Mucosa of rectum (tissue), 2 donors: Measurements from ENCODE around the gene HPCAL1.

ENCODE experiments used
- H3K27ac ChIP-seq, 2 donors: one replicate each; pipeline ENCODE4 v1.7.0; 2013; ENCODE audit warnings: inconsistent platforms in 2 of 2, low read depth in 2 of 2, low read length in 2 of 2
- H3K27me3 ChIP-seq, 2 donors: one replicate each; pipeline ENCODE4 v1.7.0; 2013; ENCODE audit warnings: low read length in 2 of 2; ENCODE audit not compliant: control insufficient read depth in 2 of 2, insufficient read depth in 2 of 2
- H3K36me3 ChIP-seq, 2 donors: one replicate each; pipeline ENCODE4 v1.7.0; 2013; ENCODE audit warnings: low read length in 2 of 2; ENCODE audit not compliant: control insufficient read depth in 2 of 2, insufficient read depth in 2 of 2
- H3K4me1 ChIP-seq, 2 donors: one replicate each; pipeline ENCODE4 v1.7.0; 2013; ENCODE audit warnings: low read length in 2 of 2, mild to moderate bottlenecking in 1 of 2; ENCODE audit not compliant: control insufficient read depth in 2 of 2, insufficient read depth in 2 of 2
- H3K4me3 ChIP-seq, 2 donors: one replicate each; pipeline ENCODE4 v1.7.0; 2013; ENCODE audit warnings: low read length in 2 of 2
- H3K9ac ChIP-seq, 2 donors: one replicate each; pipeline ENCODE4 v1.7.0; 2013; ENCODE audit warnings: low read length in 2 of 2, low read depth in 1 of 2, mild to moderate bottlenecking in 1 of 2
- H3K9me3 ChIP-seq, 2 donors: one replicate each; pipeline ENCODE4 v1.7.0; 2013; ENCODE audit warnings: low read length in 2 of 2; ENCODE audit not compliant: control insufficient read depth in 2 of 2
- donor health status: healthy.
- donor health status: Normal muscosa, but diverticular disease.

The HPCAL1 gene

DNA sequence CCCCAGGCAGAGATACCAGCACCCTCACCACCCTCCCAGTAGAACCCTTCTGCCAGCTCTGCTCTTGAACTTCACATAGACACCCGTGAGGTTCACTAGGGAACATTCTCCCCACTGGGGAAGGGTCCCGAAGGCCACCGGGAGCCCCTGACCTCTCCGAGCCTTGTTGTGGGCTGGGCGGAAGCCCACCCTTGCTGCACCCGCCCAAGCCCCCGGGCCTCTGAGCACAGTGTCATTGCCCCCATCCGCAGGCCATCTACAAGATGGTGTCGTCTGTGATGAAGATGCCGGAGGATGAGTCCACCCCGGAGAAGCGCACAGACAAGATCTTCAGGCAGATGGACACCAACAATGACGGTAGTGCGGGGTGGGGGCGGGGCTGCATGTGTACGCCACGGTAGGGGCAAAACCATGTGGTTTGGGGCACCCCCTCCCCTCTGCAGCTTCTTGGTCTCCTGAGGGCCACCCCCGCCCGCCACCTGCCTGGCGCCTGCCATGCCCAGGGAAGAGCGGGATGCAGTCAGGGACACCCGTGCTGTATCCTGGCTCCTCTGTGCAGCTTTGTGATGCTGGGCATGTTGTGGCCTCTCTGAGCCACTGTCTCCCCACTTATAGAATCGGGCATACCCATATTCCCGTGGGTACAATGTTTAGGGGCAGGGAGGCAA lies 120.2 kb downstream of the HPCAL1 start:
- H3K4me3 ChIP-seq, result no peak overlapping the region
- H3K36me3 ChIP-seq, result peaks cover 37 to 43% of the 10 kb centered on the region in 2 donors
- no peaks in the 10 kb centered on the region for H3K27me3 ChIP-seq
- H3K27ac ChIP-seq, result no peak overlapping the region
- no peak overlapping the region for H3K9ac ChIP-seq
- H3K9me3 ChIP-seq, result no peaks in the 10 kb centered on the region
- H3K4me1 ChIP-seq, result peaks cover 0 to 3% of the 10 kb centered on the region in 2 donors

DNA sequence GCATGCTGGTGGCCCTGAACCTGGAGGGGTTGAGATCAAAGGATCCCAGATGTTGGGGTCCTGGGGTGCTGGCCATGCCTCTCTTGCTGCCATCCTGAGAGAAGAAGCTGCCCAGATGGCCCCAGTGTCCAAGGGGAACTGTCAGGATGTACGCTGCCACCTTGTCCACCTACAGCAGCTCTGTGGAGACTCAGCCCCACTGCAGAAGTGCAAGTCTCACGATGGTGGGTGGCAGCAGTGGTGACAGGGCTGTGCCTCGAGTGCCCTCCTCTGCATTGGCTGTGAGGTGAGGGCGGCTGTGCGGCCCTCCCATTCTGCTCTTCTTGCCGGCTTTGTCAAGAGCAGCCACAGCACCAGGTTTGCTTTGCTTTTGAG lies 120.7 kb downstream of the HPCAL1 start:
- H3K36me3 ChIP-seq, result peaks cover 38 to 43% of the 10 kb centered on the region in 2 donors
- no peak overlapping the region for H3K9ac ChIP-seq
- H3K4me1 ChIP-seq, result peaks cover 1 to 4% of the 10 kb centered on the region in 2 donors
- H3K27ac ChIP-seq, result no peak overlapping the region
- no peaks in the 10 kb centered on the region for H3K27me3 ChIP-seq
- no peak overlapping the region for H3K4me3 ChIP-seq
- H3K9me3 ChIP-seq, result no peaks in the 10 kb centered on the region

DNA sequence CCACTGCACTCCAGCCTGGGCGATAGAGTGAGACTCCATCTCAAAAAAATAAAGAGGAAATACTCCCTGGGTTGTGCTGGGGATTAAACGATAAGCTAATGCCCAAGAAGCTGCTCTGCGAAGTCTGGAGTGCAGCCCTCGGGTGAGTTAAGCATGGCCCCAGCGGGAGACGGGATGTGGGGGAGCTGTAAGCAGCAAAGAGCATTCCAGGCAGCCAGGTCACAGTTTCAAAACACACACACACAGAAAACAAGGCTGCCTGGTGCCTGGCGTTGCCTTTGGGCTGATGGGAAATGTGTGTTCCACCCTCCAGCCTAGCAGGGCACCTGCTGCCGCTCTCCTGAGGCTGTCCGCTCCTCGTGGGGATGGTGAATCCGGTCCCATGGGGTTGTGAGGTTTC lies 121.3 kb downstream of the HPCAL1 start:
- H3K9ac ChIP-seq, result no peak overlapping the region
- no peak overlapping the region for H3K27ac ChIP-seq
- H3K4me3 ChIP-seq, result no peak overlapping the region
- H3K9me3 ChIP-seq, result no peaks in the 10 kb centered on the region
- H3K4me1 ChIP-seq, result peaks cover 3 to 6% of the 10 kb centered on the region in 2 donors
- peaks cover 38 to 43% of the 10 kb centered on the region in 2 donors for H3K36me3 ChIP-seq
- no peaks in the 10 kb centered on the region for H3K27me3 ChIP-seq

DNA sequence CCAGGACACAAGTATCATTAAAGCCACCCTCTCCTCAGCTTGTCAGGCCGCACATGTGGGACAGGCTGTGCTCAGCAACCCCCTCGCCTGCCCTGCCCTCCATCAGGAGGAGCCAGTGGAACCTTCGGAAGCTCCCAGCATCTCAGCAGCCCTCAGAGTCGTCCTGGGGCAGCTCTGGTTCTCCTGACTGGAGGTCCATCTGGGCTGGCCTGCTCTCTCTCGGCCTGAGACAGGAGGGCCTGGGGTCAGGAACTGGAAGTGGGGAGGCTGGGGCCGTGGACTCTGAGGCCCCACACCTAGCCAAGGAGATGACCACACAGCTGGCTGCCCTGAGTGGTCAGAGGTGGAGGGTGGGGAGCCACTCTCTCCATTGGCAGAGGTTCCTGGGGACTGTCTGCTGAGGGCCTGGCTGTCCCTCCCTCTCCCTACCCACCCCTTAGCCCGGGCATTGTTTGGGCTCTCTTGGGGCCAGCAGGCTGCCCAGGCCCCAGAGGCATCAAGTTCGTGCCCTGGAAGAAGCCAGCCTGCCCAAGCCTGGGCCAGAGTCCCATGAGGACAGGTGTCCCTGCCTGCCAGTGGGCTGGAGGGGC lies 122.3 kb downstream of the HPCAL1 start:
- no peak overlapping the region for H3K4me3 ChIP-seq
- H3K9ac ChIP-seq, result no peak overlapping the region
- H3K27ac ChIP-seq, result no peak overlapping the region
- H3K4me1 ChIP-seq, result peaks cover 3 to 8% of the 10 kb centered on the region in 2 donors
- H3K9me3 ChIP-seq, result no peaks in the 10 kb centered on the region
- H3K36me3 ChIP-seq, result peaks cover 35 to 43% of the 10 kb centered on the region in 2 donors
- no peaks in the 10 kb centered on the region for H3K27me3 ChIP-seq

DNA sequence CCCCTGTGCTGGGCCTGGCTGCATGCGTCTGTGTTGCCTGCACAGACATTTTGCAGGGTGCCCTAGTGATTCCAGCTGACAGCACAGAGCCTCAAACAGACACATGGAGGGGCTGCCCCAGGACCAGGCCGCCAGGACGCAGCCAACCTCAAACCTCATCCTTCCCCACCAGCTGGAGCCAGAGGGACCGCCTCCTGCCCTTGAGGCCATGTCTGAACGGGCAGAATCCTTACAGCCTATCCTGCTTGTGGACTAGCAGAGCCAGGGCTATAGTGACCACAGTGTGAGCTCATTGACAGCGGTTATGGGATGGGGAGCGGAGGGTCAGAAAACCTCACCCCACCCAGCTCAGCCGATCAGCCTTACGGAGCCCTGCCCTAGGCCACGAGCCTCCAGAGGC lies 123.0 kb downstream of the HPCAL1 start:
- Histone ChIP-seq H3K36me3 (peaks cover 32 to 43% of the 10 kb centered on the region in 2 donors), H3K9ac (no peak overlapping the region), H3K4me1 (peaks cover 3 to 14% of the 10 kb centered on the region in 2 donors), H3K9me3 (no peaks in the 10 kb centered on the region), H3K27me3 (no peaks in the 10 kb centered on the region), H3K4me3 (no peak overlapping the region), H3K27ac (no peak overlapping the region)

DNA sequence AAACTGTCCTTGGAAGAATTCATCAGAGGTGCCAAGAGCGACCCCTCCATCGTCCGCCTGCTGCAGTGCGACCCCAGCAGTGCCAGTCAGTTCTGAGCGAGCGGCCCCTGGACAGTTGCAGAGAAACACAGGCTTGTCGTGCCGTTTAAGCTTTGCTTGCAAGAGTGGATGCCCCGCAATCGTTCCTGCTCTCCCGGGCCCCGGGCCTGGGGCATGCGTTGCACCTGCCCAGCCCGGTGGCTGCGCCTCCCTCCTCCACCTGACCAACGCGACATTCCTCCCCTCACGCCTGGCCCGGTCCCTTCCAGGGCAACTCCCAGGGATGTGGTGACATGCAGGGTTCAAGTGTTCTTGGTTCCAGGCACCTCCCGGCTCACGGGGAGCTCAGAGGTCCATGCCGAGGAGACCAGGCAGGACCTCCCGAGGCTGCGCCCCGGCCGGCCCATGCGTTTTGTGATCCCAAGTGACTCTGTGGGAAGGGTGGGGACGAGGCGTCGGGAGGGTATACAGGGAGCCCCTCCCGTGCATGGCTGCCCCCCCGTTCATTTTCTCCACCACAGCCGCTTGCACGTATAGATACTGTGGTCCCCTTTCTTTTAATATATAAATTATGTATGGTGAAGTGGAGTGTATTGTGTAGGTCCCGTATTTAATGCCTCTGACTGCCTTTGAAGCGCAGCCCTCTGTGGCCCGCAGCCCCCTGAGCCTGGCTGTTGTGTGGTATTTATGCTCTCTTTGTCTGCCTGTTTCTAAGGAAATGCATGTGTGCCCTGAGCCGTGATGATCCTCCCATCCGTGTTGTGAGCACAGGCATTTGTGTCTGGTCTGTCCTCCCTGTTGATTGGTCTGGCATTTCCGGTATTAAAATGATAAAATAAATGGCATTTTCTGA lies 124.3 kb downstream of the HPCAL1 start:
- no peaks in the 10 kb centered on the region for H3K27me3 ChIP-seq
- H3K9ac ChIP-seq, result no peak overlapping the region
- H3K36me3 ChIP-seq, result peaks cover 31 to 35% of the 10 kb centered on the region in 2 donors
- H3K9me3 ChIP-seq, result no peaks in the 10 kb centered on the region
- no peak overlapping the region for H3K4me3 ChIP-seq
- peaks cover 12 to 26% of the 10 kb centered on the region in 2 donors for H3K4me1 ChIP-seq
- no peak overlapping the region for H3K27ac ChIP-seq

DNA sequence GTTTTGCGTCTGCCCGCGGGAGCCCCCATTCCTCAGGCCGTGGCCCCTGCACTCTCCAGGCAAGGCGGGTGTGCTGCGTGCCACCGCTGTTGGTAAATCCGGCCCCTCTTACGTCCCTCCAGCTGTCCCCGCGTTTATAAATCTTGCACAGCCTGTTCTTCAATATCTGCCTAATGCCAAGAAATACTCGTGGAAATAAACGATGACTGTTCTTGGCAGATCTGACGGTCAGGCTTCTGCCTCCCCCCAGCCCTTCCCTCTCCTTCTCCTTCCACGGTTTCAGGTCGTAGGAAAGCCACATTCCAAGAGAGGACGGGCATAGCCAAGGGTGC lies 124.9 kb downstream of the HPCAL1 start:
- H3K4me3 ChIP-seq, result no peak overlapping the region
- H3K9ac ChIP-seq, result no peak overlapping the region
- H3K36me3 ChIP-seq, result peaks cover 24 to 28% of the 10 kb centered on the region in 2 donors
- H3K27me3 ChIP-seq, result no peaks in the 10 kb centered on the region
- peaks cover 15 to 30% of the 10 kb centered on the region in 2 donors for H3K4me1 ChIP-seq
- H3K27ac ChIP-seq, result no peak overlapping the region
- no peaks in the 10 kb centered on the region for H3K9me3 ChIP-seq

DNA sequence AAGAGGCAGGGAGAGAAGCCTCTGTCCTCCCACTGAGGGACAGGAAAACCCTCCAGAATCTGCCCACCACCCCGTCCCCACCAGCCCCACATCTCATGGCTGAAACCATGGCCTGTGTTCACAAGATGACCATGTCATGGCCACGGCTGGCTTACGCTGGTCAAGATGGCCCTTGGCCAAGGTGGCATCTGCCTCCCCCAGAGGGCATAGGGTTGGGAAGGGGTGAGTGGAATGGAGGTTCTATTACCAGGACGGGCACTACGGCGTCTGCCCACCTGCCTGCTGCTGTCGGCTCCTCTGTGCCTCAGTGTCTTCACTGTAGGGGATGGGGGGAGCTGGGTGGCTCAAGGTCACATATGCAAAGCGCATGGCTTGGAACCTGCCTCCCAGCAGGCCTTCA lies 125.7 kb downstream of the HPCAL1 start:
- Histone ChIP-seq H3K9me3 (no peaks in the 10 kb centered on the region), H3K4me1 (peaks cover 15 to 35% of the 10 kb centered on the region in 2 donors), H3K4me3 (no peak overlapping the region), H3K9ac (no peak overlapping the region), H3K27ac (no peak overlapping the region), H3K27me3 (no peaks in the 10 kb centered on the region), H3K36me3 (peaks cover 21 to 26% of the 10 kb centered on the region in 2 donors)

DNA sequence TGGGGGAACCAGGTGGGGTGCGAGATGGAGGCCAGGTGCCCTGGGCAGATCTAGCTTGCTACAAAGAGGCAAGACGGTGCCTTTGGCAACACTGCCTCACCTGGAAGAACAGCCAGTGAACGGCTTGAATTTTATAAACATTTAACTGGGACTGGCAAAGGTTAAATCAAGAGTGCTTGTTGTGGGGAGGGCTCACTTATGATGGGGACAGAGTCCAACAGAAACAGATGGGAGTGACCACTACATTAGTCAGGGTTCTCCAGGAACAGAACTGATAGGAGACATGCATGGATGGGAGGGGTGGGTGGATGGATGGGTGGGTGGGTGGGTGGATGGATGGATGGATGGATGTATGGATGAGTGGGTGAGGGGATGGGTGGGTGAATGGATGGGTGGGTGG lies 126.2 kb downstream of the HPCAL1 start:
- no peak overlapping the region for H3K9ac ChIP-seq
- H3K27ac ChIP-seq, result peak overlapping the region in 1 of 2 donors; percentile 26

More for the DNA sequence above, 126.2 kb downstream of the HPCAL1 start:
- H3K9me3 ChIP-seq, result no peaks in the 10 kb centered on the region
- H3K4me1 ChIP-seq, result peaks cover 15 to 35% of the 10 kb centered on the region in 2 donors
- peaks cover 21 to 24% of the 10 kb centered on the region in 2 donors for H3K36me3 ChIP-seq
- no peak overlapping the region for H3K4me3 ChIP-seq
- no peaks in the 10 kb centered on the region for H3K27me3 ChIP-seq
